GM12891 (cell line): ENCODE measurements around the gene PTPRU.
"Not testable (repeated sequence)": the region's sequence is repeated elsewhere in the genome, so short reads cannot be mapped to it uniquely, and the experiment has no call there.

Experiments used
- DNase-seq: peaks from one replicate; pipeline ENCODE4 v3.0.0; 2011; ENCODE audit warnings: low spot score; ENCODE audit not compliant: insufficient read length
- FAIRE-seq: peaks from 2 replicates; lab custom pipeline; 2011; peaks lifted over from hg19 to GRCh38; lab: Jason Lieb, UNC
- PAX5 ChIP-seq: IDR thresholded peaks from 2 replicates; pipeline ENCODE4 v1.6.1; 2011; ENCODE audit warnings: low read length, moderate library complexity, mild to moderate bottlenecking; ENCODE audit not compliant: insufficient read depth, severe bottlenecking
- POLR2A ChIP-seq: IDR thresholded peaks from 2 replicates; pipeline ENCODE4 v1.6.1; 2011; ENCODE audit warnings: low read depth, low read length, control low read depth
- POLR2AphosphoS5 ChIP-seq: IDR thresholded peaks from 2 replicates; pipeline ENCODE4 v1.6.1; 2011; ENCODE audit warnings: low read depth, low read length, control low read depth
- POU2F2 ChIP-seq: IDR thresholded peaks from 2 replicates; pipeline ENCODE4 v1.6.1; 2011; ENCODE audit warnings: low read depth, mild to moderate bottlenecking, control low read depth, low read length, moderate library complexity
- SPI1 ChIP-seq: IDR thresholded peaks from 2 replicates; pipeline ENCODE4 v1.6.1; 2011; ENCODE audit warnings: low read depth, low read length, control low read depth
- TAF1 ChIP-seq: IDR thresholded peaks from 2 replicates; pipeline ENCODE4 v1.6.1; 2011; ENCODE audit warnings: low read depth, low read length, control low read depth

Gene PTPRU

DNA sequence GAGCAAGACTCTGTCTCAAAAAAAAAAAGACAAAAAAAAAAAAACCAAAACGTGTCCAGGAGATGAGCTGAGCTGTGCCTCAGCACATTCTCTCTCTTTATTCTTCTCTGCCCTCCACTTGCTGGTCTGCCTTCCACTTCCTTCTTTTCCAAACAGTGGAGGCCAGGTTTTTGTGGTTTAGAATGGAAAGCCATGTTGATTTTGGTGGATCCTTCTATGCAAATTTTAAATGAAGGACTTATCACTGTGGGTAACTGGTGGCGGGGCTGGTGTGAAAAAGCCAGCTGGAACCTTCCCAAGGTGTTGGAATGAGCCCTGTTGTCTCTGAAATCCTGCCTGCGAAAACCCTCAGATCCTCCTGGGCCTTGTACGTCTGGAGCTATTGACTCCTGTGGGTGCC is 61.9 kb downstream of the PTPRU start:
- FAIRE-seq: no peak

DNA sequence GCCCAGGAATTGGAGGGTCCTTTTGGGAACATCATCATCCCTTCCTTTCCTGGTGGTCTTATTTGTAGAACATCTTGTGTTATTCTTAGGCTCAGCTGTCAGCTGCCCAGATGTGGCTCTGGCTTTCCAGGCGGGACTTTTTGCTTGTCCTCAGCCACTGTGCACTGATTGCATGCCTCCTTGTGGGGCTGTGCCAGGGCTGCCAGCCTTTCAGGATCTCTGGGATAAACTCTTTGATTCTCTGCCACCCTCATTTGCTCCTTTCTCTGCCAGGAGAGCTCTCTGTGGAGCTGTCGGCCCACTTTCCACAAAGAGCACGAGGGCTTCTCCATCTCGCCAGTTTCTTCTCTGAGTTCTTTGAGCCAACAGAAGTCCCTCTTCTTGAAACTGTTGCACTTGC is 63.1 kb downstream of the PTPRU start:
- FAIRE-seq: no peak
- no peak for DNase-seq
- no peak for TF ChIP-seq SPI1

More for the DNA sequence above, 61.9 kb downstream of the PTPRU start:
- TF ChIP-seq POLR2A: no peak
- TF ChIP-seq POU2F2: no peak
- no peak for TF ChIP-seq PAX5
- no peak for TF ChIP-seq SPI1
- no peak for TF ChIP-seq TAF1
- TF ChIP-seq POLR2AphosphoS5: no peak
- DNase-seq: no peak

- DNase-seq, FAIRE-seq: not testable (repeated sequence)
Measured at GRCh38 chr1:29301732-29302131, 65.4 kb downstream of the PTPRU start.

DNA sequence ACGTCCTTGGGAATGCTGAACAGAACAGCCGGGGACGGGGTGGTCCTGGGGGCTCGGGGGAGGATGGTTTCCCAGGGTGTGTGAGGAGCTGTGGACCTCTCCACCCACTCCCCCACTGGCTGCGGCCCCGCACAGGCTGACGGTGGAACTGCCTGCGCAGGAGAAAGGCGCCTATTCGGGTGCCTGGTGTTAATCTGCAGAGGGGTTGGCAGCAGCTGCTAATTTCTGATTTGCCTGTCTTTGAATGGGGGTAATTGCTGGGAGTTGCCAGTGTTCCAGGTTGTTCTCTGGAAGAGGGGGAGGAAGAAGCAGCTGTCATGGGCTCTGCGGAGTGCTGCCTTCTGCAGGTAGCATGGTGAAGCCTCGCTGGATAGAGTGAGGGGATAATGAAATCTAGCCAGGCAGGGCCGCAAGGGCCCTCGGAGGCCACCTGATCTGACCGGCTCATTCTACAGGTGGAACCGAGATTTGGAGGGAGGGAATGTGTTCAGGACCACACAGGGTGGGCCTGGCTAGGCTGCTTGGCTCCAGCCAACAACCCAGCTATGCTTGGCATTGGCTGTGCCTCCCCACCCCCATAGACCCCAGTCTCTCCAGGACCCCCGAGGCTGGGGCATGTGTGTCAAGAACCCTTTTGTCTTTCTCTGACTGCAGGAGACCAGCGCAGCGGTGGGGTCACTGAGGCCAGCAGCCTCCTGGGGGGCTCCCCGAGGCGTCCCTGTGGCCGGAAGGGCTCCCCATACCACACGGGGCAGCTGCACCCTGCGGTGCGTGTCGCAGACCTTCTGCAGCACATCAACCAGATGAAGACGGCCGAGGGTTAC is 67.1 kb downstream of the PTPRU start:
- TF ChIP-seq POLR2AphosphoS5: no peak
- no peak for TF ChIP-seq TAF1
- TF ChIP-seq POLR2A: no peak
- TF ChIP-seq PAX5: no peak
- no peak for TF ChIP-seq POU2F2
- DNase-seq (no peak), FAIRE-seq (no peak)

DNA sequence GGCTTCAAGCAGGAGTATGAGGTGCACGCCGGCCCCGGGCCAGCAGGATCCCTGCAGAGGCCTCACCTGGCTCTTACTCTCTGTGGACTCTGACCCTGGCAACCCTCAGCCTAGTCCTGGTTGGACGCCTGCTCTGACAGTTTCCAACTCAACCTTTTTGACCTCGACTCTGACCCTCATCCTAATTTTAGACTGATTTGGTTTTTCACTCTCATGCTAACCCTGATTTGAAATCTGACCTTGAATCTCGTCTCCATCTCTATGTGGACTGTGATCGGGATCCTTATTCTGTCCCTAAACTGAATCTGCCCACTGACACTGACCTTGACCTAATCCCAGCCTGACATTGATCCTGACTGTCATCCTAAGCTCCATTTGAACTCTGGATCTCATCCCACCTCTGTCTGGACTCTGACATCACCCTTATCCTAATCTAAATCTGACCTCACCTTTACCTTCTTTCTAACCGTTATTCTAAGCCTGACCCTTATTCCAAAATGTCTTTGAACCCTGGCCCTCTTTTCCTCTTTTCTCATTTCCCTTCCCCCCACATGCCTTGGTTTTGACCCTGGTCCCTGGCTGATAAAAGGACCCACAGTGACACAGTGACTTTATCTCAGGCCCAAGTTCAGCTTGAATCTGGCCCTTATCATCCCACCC is 67.8 kb downstream of the PTPRU start:
- TF ChIP-seq TAF1: no peak
- no peak for TF ChIP-seq POLR2AphosphoS5
- no peak for FAIRE-seq
- no peak for DNase-seq

DNA sequence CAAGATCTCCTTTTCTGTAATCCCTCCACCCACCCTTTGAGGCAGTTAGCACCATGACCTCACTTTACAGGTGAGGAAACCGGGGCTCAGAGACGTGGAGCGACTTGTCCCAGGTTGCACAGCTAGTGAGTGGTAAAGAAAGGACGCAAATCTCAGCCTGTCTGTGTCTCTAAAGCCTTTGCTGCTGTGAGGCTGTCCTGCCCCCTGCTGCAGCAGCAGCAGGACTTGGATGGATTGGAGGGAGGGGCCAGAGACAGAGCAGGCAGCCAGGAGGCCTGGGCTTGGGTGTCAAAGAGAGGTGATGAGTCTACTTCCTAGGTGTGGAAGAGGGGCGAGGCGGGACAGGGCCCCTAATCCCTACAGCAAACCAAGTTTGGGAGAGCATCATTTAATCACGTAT is 69.6 kb downstream of the PTPRU start:
- no peak for FAIRE-seq

GRCh38 chr1:29306471-29307140 is 70.3 kb downstream of the PTPRU start:
- DNase-seq (no peak), FAIRE-seq (no peak)
- TF ChIP-seq POLR2A (no peak), PAX5 (no peak), SPI1 (no peak)

More for the DNA sequence above, 69.6 kb downstream of the PTPRU start:
- TF ChIP-seq POLR2A: no peak
- no peak for TF ChIP-seq POU2F2
- no peak for TF ChIP-seq SPI1
- no peak for TF ChIP-seq PAX5
- no peak for TF ChIP-seq POLR2AphosphoS5
- no peak for TF ChIP-seq TAF1
- no peak for DNase-seq

GRCh38 chr1:29309075-29309474 is 72.8 kb downstream of the PTPRU start:
- DNase-seq (no peak), FAIRE-seq (no peak)
- no peak for TF ChIP-seq POLR2A
- TF ChIP-seq TAF1: no peak
- TF ChIP-seq POU2F2: no peak
- no peak for TF ChIP-seq SPI1
- no peak for TF ChIP-seq PAX5
- no peak for TF ChIP-seq POLR2AphosphoS5

DNA sequence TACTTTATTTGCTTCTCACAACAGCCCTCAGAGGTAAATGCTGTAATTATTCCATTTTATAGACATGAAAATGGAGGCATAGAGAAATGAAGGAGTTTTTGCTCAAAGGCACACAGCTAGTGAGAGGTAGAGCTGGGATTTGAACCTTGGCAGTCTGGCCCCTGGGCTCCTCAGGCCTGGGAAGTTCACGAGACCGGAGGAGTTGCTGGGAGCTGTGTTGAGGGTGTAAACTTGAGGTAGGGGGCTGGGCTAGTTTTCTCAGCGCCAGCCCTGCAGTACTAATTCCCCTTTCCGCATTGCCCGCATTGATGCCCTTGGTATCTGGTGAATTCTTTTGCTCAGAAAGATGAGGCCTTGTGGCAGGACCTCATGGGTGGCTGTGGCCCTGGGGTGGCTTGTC is 73.3 kb downstream of the PTPRU start:
- TF ChIP-seq POU2F2 (no peak), POLR2A (no peak), POLR2AphosphoS5 (no peak), SPI1 (no peak), PAX5 (no peak), TAF1 (no peak)
- FAIRE-seq: no peak
- DNase-seq: no peak

- DNase-seq: no peak
- TF ChIP-seq POU2F2: no peak
- TF ChIP-seq TAF1: no peak
- TF ChIP-seq POLR2A: no peak
- no peak for TF ChIP-seq POLR2AphosphoS5
- TF ChIP-seq SPI1: no peak
- TF ChIP-seq PAX5: no peak
- no peak for FAIRE-seq
Measured at GRCh38 chr1:29310616-29311180, 74.4 kb downstream of the PTPRU start.
